Neural progenitor cell (in vitro differentiated cells): Measurements from ENCODE around the gene NEIL1.
A peak's percentile ranks its signal among the peaks of the same experiment; 100 is the strongest.

ENCODE experiments used
- EZH2phosphoT487 ChIP-seq: fragments of 200-600 bp; sonication (generic); IDR thresholded peaks from 2 replicates; pipeline ENCODE4 v1.6.1; 2017; ENCODE audit warnings: antibody characterized with exemption
- TF ChIP-seq, protein P1 (sequence below): fragments of 200-600 bp; sonication (generic); IDR thresholded peaks from 2 replicates; pipeline ENCODE4 v1.5.1; 2017; ENCODE audit warnings: antibody characterized with exemption, mild to moderate bottlenecking

DNA sequence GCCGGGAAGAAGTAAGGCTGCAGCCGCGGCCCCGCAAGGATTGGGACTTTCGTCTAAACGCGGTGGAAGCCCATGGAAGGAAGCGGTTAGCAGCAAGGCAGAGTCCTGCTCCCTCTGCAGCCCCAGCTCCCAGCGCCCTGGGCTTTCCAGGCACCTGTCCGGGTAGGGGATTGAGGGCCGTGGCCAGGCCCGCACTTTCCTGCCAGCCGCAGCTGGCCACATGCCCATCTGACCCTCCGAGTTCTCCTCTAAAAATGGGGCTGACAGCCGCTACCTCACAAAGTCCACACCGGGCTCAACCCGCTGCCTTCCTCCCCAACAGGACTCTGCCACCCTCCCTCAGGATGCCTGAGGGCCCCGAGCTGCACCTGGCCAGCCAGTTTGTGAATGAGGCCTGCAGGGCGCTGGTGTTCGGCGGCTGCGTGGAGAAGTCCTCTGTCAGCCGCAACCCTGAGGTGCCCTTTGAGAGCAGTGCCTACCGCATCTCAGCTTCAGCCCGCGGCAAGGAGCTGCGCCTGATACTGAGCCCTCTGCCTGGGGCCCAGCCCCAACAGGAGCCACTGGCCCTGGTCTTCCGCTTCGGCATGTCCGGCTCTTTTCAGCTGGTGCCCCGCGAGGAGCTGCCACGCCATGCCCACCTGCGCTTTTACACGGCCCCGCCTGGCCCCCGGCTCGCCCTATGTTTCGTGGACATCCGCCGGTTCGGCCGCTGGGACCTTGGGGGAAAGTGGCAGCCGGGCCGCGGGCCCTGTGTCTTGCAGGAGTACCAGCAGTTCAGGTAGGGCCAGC, 1.9 kb downstream of the NEIL1 start:
- TF ChIP-seq, protein P1, sequence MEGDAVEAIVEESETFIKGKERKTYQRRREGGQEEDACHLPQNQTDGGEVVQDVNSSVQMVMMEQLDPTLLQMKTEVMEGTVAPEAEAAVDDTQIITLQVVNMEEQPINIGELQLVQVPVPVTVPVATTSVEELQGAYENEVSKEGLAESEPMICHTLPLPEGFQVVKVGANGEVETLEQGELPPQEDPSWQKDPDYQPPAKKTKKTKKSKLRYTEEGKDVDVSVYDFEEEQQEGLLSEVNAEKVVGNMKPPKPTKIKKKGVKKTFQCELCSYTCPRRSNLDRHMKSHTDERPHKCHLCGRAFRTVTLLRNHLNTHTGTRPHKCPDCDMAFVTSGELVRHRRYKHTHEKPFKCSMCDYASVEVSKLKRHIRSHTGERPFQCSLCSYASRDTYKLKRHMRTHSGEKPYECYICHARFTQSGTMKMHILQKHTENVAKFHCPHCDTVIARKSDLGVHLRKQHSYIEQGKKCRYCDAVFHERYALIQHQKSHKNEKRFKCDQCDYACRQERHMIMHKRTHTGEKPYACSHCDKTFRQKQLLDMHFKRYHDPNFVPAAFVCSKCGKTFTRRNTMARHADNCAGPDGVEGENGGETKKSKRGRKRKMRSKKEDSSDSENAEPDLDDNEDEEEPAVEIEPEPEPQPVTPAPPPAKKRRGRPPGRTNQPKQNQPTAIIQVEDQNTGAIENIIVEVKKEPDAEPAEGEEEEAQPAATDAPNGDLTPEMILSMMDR, result no peak
- TF ChIP-seq EZH2phosphoT487, result peak; percentile 23
